NT2/D1 (cell line): ENCODE data around the gene CPB2.

Experiments
- DNase-seq: peaks from one replicate; pipeline ENCODE4 v3.0.0-alpha.2; 2011; ENCODE audit warnings: low read depth, low spot score
- H3K27me3 ChIP-seq: 2 replicates; pipeline ENCODE4 v1.6.0; 2011; ENCODE audit warnings: mild to moderate bottlenecking; ENCODE audit not compliant: insufficient read length, insufficient read depth
- H3K36me3 ChIP-seq: 2 replicates; pipeline ENCODE4 v1.6.1; 2011; ENCODE audit warnings: mild to moderate bottlenecking, low read length, mixed read lengths; ENCODE audit not compliant: insufficient read depth, insufficient read length
- H3K4me1 ChIP-seq: 2 replicates; pipeline ENCODE4 v1.5.1; 2011; ENCODE audit not compliant: insufficient read depth, insufficient read length
- H3K4me3 ChIP-seq: 2 replicates; pipeline ENCODE4 v1.5.1; 2011; ENCODE audit warnings: low read depth; ENCODE audit not compliant: insufficient read length
- H3K9ac ChIP-seq: 2 replicates; pipeline ENCODE4 v1.6.0; 2011; ENCODE audit warnings: low read depth; ENCODE audit not compliant: insufficient read length
- H3K9me3 ChIP-seq: 2 replicates; pipeline ENCODE4 v1.5.1; 2011; ENCODE audit warnings: mild to moderate bottlenecking, low read length; ENCODE audit not compliant: insufficient read depth
- SUZ12 ChIP-seq: IDR thresholded peaks from 2 replicates; pipeline ENCODE4 v1.6.1; 2011; ENCODE audit not compliant: insufficient read length, insufficient read depth; ENCODE audit errors: extremely low read depth
- YY1 ChIP-seq: IDR thresholded peaks from 2 replicates; pipeline ENCODE4 v1.6.1; 2011; ENCODE audit not compliant: insufficient read length, insufficient read depth
- ZNF274 ChIP-seq: IDR thresholded peaks from 2 replicates; pipeline ENCODE4 v1.6.1; 2011; ENCODE audit warnings: mild to moderate bottlenecking, low read depth, low read length

The CPB2 gene, protein sequence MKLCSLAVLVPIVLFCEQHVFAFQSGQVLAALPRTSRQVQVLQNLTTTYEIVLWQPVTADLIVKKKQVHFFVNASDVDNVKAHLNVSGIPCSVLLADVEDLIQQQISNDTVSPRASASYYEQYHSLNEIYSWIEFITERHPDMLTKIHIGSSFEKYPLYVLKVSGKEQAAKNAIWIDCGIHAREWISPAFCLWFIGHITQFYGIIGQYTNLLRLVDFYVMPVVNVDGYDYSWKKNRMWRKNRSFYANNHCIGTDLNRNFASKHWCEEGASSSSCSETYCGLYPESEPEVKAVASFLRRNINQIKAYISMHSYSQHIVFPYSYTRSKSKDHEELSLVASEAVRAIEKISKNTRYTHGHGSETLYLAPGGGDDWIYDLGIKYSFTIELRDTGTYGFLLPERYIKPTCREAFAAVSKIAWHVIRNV

DNA sequence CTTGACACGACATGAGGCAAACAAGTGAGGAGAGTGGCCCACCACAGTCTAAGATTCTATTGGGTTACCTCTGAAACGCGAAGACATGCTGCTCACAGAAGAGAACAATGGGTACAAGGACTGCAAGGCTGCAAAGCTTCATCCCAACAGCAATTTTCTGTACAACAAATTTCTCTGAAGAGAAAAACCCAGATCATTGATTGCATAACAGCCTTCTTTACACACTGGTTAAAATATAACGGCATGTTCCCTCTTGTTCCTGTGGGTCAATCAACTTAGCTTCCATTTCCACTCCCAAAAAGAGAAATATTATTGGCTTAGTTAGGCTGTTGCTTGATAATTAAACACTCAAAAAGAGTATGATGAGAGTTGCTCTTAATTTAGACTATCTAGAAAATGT is at the start of gene CPB2:
Gene CPB2, minus strand, starts transcription at position 166 of the 400 bp plus-strand sequence. Its CDS starts 24 bp downstream, at position 142.
- no peak within 1 kb of the TSS for H3K9ac ChIP-seq
- H3K4me1 ChIP-seq = no peaks in the 10 kb centered on the region
- no peak within 1 kb of the TSS for H3K4me3 ChIP-seq
- H3K27me3 ChIP-seq = no peaks in the 10 kb centered on the region
- no peaks in the 10 kb centered on the region for H3K9me3 ChIP-seq
- no peaks in the 10 kb centered on the region for H3K36me3 ChIP-seq
- no peak for TF ChIP-seq ZNF274
- TF ChIP-seq YY1 = no peak
- TF ChIP-seq SUZ12 = no peak
- no peak for DNase-seq

DNA sequence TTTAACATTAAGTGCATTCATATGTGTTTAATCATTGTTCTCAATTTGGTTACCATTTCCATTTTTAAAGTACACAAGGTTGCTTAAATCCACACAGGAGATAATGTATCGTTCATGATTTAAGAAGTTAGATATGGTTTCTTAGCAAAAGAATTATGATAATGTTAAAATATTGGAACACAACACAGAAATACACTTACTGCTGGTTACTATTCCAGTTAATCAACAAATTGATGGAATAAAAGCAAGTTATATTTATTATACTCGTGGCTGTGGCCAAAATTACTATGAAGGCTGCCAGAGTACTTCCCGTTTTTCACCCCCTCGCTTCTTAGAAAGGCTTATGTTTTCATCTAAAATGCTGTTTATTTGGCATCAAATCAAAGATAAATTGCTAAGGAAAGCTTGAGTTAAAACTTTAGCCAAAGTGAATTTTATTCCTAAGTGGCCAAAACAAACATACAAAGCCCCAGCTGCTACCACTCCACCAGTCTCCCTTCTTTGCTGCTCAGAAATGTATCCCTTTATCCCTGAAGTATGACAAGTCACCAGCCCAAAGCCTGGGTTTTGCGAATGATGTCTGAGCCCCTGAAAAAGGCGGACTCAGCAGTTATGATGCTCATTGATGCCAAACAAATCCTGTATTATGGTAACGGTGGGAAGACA is 49.4 kb upstream of the CPB2 start:
- no peaks in the 10 kb centered on the region for H3K36me3 ChIP-seq
- H3K9ac ChIP-seq = no peak overlapping the region
- H3K4me3 ChIP-seq = no peak overlapping the region
- no peak for DNase-seq
- no peak for TF ChIP-seq ZNF274
- TF ChIP-seq YY1 = no peak
- no peak for TF ChIP-seq SUZ12
- no peaks in the 10 kb centered on the region for H3K27me3 ChIP-seq
- H3K4me1 ChIP-seq = no peaks in the 10 kb centered on the region
- H3K9me3 ChIP-seq = 0 out of 2 replicates have a peak, but pooled peaks cover 4% of the 10 kb centered on the region

DNA sequence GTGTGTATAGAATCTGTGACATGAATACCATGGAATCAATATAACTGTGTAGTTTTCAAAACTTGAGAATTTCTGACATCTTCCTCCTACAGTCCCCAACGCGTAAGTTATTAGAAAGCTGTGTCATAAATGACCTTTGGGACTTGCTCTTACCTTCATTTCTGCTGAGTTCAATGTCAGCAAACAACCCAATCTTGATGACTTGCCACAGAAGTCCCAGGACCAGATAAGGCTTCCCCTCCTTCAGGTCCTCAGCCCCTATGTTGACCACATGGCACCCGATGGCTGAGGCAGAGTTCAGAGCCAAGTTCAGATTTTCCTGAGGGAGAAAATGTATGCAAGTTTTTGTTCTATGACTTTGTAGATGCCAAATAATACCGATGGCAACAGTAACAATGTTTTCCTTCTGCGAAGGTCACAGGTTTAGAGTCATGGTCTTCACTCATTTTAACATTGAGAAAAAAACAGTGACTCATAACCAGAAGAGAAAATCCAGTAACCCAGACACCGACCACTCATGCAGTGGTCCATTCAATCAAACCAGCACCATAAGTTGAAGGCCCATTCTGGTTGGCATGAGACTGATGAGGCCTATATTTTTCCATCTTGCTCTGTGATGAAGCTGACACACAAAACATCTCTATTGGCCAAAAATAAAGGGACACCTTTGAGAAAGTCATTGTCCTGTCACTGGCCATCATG is 47.9 kb upstream of the CPB2 start:
- no peak for DNase-seq
- Histone ChIP-seq H3K9ac (no peak overlapping the region), H3K9me3 (0 out of 2 replicates have a peak, but pooled peaks cover 4% of the 10 kb centered on the region), H3K27me3 (no peaks in the 10 kb centered on the region), H3K4me1 (no peaks in the 10 kb centered on the region), H3K4me3 (no peak overlapping the region), H3K36me3 (no peaks in the 10 kb centered on the region)
- TF ChIP-seq YY1 (no peak), ZNF274 (no peak), SUZ12 (no peak)

DNA sequence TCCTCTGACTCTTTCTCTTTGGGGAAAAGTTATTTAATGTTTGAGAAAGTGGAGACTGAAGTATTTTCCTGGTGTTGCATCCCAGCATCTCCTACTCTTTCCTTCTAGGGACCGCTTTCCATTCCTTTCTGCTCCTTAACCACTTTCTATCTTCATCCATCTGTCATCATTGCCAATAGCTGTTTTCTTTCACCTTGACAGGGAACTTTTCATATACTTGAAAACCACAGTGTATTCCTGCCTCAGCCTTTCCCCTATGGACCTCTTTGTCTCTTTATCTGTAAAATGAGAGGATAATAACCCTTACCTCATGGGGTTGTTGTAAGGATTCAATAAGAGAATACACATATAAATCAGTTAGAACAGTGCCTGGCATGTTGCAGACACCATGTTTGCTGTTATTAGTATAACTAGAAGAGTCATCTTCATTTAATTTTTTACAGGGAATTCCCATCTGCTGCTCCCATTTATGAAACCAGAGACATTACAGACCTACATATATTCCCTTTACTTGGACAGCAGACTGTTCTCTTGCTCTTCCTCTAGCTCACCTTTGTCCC is 45.4 kb upstream of the CPB2 start:
- H3K36me3 ChIP-seq = no peaks in the 10 kb centered on the region
- TF ChIP-seq YY1 = no peak
- TF ChIP-seq SUZ12 = no peak
- TF ChIP-seq ZNF274 = no peak
- H3K27me3 ChIP-seq = no peaks in the 10 kb centered on the region

DNA sequence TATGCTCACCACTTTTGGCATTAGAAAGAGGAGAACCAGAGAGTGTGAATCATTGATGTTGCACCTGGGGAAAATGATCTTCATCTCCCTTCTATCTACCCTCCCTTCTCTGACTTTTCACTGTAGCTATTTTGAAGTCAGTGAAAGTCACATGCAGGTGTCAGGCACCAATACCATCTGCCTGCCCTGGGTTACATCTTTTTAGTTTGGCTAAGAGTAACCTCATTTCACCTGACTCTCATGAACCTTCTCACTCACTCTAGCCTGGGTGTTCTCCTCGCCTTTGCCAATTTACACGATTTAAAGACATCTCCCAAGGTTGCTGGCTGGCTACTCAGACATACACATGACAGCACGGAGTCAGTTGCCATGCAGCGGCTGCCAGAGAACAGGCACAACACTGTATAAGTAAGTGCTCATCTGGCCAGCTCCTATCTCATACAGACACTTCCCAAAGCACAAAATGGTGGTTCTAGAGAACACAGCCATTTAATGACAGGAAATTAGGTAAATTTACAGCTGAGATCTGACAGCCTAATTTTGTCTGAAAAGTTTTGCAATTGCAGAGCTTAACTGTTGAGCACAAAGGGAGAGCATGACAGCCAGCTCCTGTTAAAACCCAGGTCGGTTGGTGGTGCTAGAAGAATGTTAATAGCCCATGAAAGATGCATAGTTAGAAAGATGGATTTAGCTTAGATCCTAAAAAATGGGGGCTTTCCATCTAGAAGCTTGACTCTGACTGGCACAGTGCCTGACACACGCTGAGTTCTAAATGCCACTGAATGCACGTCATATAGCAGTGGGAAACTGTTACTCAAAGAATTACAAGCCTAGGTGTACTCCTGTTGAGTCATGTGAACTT is 44.7 kb upstream of the CPB2 start:
- no peaks in the 10 kb centered on the region for H3K27me3 ChIP-seq
- TF ChIP-seq SUZ12 (no peak), ZNF274 (no peak), YY1 (no peak)
- no peak for DNase-seq
- no peak overlapping the region for H3K4me3 ChIP-seq
- 0 out of 2 replicates have a peak, but pooled peaks cover 4% of the 10 kb centered on the region for H3K9me3 ChIP-seq
- H3K9ac ChIP-seq = no peak overlapping the region
- no peaks in the 10 kb centered on the region for H3K36me3 ChIP-seq
- H3K4me1 ChIP-seq = no peaks in the 10 kb centered on the region

More for the DNA sequence above, 45.4 kb upstream of the CPB2 start:
- no peak for DNase-seq
- H3K4me1 ChIP-seq = no peaks in the 10 kb centered on the region
- H3K4me3 ChIP-seq = no peak overlapping the region
- 0 out of 2 replicates have a peak, but pooled peaks cover 4% of the 10 kb centered on the region for H3K9me3 ChIP-seq
- no peak overlapping the region for H3K9ac ChIP-seq

DNA sequence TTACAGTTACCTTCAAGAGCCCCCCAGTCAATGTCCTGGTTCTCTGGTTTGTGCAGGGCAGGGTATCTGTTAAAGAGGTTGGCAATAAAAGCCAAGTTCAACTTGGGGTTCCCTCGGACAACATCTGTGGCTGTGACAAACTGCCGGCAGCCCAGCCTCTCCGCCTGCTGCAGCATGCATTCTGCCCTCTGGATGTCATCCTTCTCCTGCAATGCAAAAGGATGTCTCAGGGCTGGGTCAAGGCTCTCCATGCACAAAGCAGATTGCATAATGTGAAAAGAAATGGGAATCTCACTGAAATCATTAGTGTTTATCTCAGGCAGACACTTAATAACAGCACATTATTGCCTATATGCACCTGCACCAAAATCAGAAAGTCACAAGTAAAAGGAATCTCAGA is 42.1 kb upstream of the CPB2 start:
- H3K4me3 ChIP-seq = no peak overlapping the region
- peak; percentile 13 for DNase-seq
- H3K4me1 ChIP-seq = no peaks in the 10 kb centered on the region
- no peaks in the 10 kb centered on the region for H3K27me3 ChIP-seq
- no peak overlapping the region for H3K9ac ChIP-seq
- no peaks in the 10 kb centered on the region for H3K36me3 ChIP-seq
- H3K9me3 ChIP-seq = 0 out of 2 replicates have a peak, but pooled peaks cover 4% of the 10 kb centered on the region
- TF ChIP-seq SUZ12 (no peak), ZNF274 (no peak), YY1 (no peak)
